PC-3 (cell line): Measurements from ENCODE around the gene SERPINB6.

Experiments used
- CTCF ChIP-seq: fragments of 300-600 bp; sonication (generic); conservative IDR thresholded peaks from 2 replicates; pipeline ENCODE4 v1.5.1; 2017; ENCODE audit warnings: antibody characterized with exemption, low read depth, mild to moderate bottlenecking, low read length
- EZH2 ChIP-seq: fragments of 300-600 bp; sonication (generic); IDR thresholded peaks from one replicate; pipeline ENCODE4 v1.6.1; 2017; ENCODE audit warnings: antibody characterized with exemption, mild to moderate bottlenecking, low read length; ENCODE audit not compliant: unreplicated experiment

- no peak for TF ChIP-seq CTCF
- TF ChIP-seq EZH2: no peak
These were observed 35.1 kb upstream of the SERPINB6 start for GRCh38 chr6:3006476-3006875.
